Activated CD4-positive, alpha-beta T cell treated with anti-CD3 and anti-CD28 coated beads, Interleukin-2, amount 10 ng/mL, durations not matched to agents 7 days and 5 days (primary cell): ENCODE data around the gene LRRC18. TPM values are rescaled to one million over a fixed set of nuclear protein-coding genes. Genes with fewer than 3 reads are reported as not detected.

ENCODE experiments used
- CTCF ChIA-PET: fragments of 350-600 bp; sonication (Branson Sonifier 250); formaldehyde crosslinking; loops from one replicate; lab custom pipeline; 2021; ENCODE audit warnings: antibody characterized with exemption; lab: Charles Lee
- POLR2A ChIA-PET: fragments of 350-600 bp; sonication (Branson Sonifier 250); formaldehyde crosslinking; loops from one replicate; lab custom pipeline; 2021; ENCODE audit warnings: antibody characterized with exemption; lab: Charles Lee
- DNase-seq: peaks from one replicate; pipeline ENCODE4 v3.0.0-alpha.2; 2020
- H3K27ac Mint-ChIP-seq: one replicate; pipeline ENCODE4 v1.8.0; 2021; ENCODE audit warnings: mild to moderate bottlenecking, moderate library complexity, mixed read lengths
- H3K27me3 Mint-ChIP-seq: one replicate; pipeline ENCODE4 v1.8.0; 2021; ENCODE audit warnings: mixed read lengths
- H3K36me3 Mint-ChIP-seq: one replicate; pipeline ENCODE4 v1.8.0; 2021; ENCODE audit warnings: low read depth, mixed read lengths
- H3K4me1 Mint-ChIP-seq: one replicate; pipeline ENCODE4 v1.8.0; 2021; ENCODE audit warnings: mixed read lengths
- H3K4me3 Mint-ChIP-seq: one replicate; pipeline ENCODE4 v1.8.0; 2021; ENCODE audit warnings: mild to moderate bottlenecking, moderate library complexity, mixed read lengths
- H3K9me3 Mint-ChIP-seq: one replicate; pipeline ENCODE4 v1.8.0; 2021; ENCODE audit warnings: mixed read lengths
- total RNA-seq, 2 experiments: library from RNA; stranded (reverse); gene quantifications; one replicate each; pipeline ENCODE4 v1.2.3, GENCODE V29; 2021

Gene LRRC18
- total RNA-seq, 2 experiments from 2014 or later, result not detected

DNA sequence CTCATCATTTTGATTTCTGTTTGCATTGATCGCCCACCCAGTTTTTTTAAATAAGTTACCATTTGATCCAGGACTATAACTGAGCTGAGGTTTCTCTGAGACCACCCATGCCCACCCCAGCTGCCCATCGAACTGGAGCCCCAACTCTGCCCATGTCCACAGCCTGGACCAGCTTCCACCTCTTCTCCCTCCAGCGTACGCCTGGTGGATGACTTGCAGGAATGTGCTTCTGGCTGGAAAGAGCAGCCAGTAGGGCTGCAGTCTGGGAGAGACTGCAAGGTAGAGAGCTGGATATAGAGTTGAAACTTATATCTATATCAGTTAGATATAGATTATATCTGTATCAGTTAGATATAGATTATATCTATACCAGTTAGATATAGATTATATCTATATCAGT, 25.8 kb upstream of the LRRC18 start:
- CTCF ChIA-PET, result no interaction called here
- Mint-ChIP-seq H3K27me3 (peaks cover 4% of the 10 kb centered on the region), H3K4me3 (no peak overlapping the region), H3K4me1 (no peaks in the 10 kb centered on the region), H3K9me3 (no peaks in the 10 kb centered on the region), H3K27ac (no peak overlapping the region), H3K36me3 (no peaks in the 10 kb centered on the region)
- DNase-seq, result no peak
- POLR2A ChIA-PET, result no interaction called here

DNA sequence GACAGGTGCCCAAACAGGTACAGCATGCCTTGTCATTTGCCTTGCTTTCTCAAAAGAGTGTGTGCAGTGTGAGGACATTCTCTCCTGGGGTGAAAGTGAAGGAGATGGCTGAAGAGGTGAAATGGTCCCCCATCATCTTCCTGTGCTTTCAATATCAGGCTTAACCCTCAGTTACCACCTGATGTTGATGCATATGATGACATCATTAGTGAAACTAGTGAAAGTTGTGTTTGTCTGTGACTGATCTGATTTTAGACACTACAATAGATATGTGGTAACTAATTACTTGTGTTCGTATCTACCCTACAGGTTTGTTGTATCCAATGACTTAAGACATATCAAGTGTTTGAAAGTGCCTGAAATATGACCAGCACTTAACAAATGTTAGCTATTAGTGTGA, 24.4 kb upstream of the LRRC18 start:
- Mint-ChIP-seq H3K4me3 (no peak overlapping the region), H3K27me3 (peaks cover 4% of the 10 kb centered on the region), H3K4me1 (no peaks in the 10 kb centered on the region), H3K27ac (no peak overlapping the region), H3K36me3 (no peaks in the 10 kb centered on the region), H3K9me3 (no peaks in the 10 kb centered on the region)
- POLR2A ChIA-PET, result no interaction called here
- CTCF ChIA-PET, result no interaction called here
- DNase-seq, result no peak

DNA sequence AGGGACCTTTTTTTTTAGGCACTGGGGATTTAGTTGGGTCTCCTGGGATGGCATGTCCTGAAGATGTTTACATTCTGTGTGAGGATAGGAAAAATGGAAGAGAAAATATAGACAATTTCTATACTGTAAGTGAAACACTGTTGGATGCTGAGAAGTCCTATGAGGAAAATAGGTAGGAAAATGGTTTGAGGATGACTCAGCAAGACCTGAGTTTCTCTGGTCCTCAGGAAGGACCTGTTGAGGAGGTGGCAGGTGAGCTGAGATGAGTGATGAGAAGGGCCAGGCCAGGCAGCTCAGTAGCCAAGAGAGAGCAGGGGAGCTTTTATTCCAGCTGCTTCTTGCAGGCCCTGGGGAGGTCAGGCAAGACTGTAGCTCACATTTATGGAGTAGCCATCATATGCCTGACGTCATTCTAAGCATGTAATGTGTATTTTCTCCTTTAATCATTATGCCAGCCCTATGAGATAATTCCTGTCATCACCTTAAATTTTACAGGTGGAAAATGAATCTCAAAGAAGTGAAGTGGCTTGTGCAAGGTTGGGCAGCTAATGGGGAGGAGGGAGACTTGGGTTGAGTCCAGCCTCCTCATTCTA, 19.1 kb upstream of the LRRC18 start:
- Mint-ChIP-seq H3K4me3 (no peak overlapping the region), H3K9me3 (no peaks in the 10 kb centered on the region), H3K4me1 (no peaks in the 10 kb centered on the region), H3K36me3 (no peaks in the 10 kb centered on the region), H3K27ac (no peak overlapping the region), H3K27me3 (peaks cover 4% of the 10 kb centered on the region)
- DNase-seq, result no peak
- POLR2A ChIA-PET, result no interaction called here
- CTCF ChIA-PET, result interaction anchor here (0.6 kb wide), 1 partner anchor 301 kb away, joined by 3 read pairs; no protein-coding TSS in a partner anchor

DNA sequence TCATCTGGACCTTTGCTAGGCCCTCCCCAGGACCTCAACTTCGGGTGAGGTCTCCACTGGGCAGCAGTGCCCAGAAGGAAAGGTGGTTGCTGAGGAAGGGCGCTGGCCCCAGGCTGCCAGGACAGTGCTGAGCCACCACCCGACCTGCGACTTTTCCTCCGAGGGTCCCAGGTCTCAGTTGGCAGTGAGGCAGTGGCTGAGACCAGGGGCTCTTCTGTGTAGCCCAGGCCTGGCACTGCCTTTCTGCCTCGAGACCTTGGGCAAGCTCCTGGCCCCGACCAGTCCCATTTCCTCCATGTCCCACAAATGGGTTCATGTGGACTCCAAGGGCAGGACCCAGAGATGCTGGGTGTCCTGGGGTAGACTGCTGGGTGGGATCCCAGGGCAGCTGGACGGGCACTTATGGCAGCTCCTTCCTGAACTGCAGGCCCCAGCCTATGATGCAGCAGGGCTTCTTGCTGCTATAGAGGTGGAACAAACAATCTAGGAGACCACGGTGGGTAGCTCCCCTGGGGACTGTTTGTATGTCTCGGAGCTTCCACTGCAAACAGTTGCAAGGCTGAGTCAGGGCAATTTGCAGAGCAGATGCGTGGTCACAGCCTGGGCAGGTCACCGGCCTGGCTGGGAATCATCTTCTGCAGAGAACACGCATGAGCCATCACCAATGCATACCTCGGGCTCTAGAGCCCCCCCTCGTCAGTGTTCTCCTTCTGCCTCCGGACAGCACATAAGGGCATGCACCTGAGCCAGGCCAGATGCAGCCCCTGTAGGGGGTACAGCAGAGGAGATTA, 17.9 kb upstream of the LRRC18 start:
- Mint-ChIP-seq H3K27me3 (peaks cover 4% of the 10 kb centered on the region), H3K36me3 (no peaks in the 10 kb centered on the region), H3K4me3 (no peak overlapping the region), H3K9me3 (no peaks in the 10 kb centered on the region), H3K4me1 (no peaks in the 10 kb centered on the region), H3K27ac (no peak overlapping the region)
- POLR2A ChIA-PET, result no interaction called here
- CTCF ChIA-PET, result no interaction called here
- DNase-seq, result no peak

DNA sequence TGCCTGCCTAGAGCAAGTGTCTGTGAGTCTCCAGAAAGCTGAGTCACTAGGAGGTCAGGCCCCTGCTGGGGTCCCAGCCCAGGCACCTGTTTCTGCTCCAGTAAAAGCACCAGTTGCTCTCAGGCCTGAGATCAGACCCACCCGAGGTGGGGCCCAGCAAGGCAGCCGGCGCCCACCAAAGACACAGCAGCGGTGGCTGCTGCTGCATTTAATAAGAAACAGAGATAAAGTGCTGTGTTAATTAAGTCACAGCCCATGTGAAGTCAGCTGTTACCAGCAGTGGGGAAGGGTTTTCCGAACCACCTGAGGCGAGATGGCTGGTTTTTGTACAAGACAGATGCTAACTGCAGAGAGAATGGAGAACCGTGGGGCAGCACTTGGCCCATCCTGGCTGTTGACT, 12.1 kb upstream of the LRRC18 start:
- no peaks in the 10 kb centered on the region for H3K27me3 Mint-ChIP-seq
- ChIA-PET CTCF (interaction anchor here (1.1 kb wide), 1 partner anchor 13 kb away, joined by 4 read pairs; no protein-coding TSS in a partner anchor), POLR2A (no interaction called here)
- H3K4me1 Mint-ChIP-seq, result no peaks in the 10 kb centered on the region
- H3K27ac Mint-ChIP-seq, result no peak overlapping the region
- no peak for DNase-seq
- H3K36me3 Mint-ChIP-seq, result no peaks in the 10 kb centered on the region
- no peaks in the 10 kb centered on the region for H3K9me3 Mint-ChIP-seq
- H3K4me3 Mint-ChIP-seq, result no peak overlapping the region

DNA sequence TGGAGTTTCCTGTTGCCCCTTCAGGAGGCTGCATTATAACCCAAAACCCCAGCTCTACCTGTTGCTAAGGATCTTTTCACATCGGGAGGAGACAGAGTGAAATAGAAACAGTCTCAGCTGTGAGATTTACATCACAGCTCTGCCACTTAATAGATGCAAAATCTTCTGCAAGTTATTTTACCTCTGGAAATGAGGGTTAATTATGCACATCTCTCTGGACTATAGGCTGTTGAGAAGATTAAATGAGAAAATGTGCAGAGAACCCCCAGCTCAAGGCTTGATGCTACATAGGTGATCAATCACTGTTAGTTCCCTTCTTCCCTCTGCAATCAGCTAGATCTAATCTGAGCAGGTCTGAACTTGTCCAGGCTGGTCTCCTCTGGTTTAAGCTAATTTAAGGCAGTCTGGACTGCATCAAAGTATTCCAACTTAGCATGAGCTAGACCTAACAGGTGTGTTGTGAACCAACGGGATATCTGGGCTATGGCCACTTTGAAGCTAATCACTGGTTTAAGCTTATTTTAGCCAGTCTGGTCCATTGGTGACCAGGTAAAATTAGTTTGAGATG, 8.9 kb upstream of the LRRC18 start:
- DNase-seq, result no peak
- ChIA-PET POLR2A (no interaction called here), CTCF (no interaction called here)
- no peaks in the 10 kb centered on the region for H3K27me3 Mint-ChIP-seq
- H3K36me3 Mint-ChIP-seq, result no peaks in the 10 kb centered on the region
- H3K27ac Mint-ChIP-seq, result no peak overlapping the region
- no peak overlapping the region for H3K4me3 Mint-ChIP-seq
- no peaks in the 10 kb centered on the region for H3K4me1 Mint-ChIP-seq
- H3K9me3 Mint-ChIP-seq, result no peaks in the 10 kb centered on the region

DNA sequence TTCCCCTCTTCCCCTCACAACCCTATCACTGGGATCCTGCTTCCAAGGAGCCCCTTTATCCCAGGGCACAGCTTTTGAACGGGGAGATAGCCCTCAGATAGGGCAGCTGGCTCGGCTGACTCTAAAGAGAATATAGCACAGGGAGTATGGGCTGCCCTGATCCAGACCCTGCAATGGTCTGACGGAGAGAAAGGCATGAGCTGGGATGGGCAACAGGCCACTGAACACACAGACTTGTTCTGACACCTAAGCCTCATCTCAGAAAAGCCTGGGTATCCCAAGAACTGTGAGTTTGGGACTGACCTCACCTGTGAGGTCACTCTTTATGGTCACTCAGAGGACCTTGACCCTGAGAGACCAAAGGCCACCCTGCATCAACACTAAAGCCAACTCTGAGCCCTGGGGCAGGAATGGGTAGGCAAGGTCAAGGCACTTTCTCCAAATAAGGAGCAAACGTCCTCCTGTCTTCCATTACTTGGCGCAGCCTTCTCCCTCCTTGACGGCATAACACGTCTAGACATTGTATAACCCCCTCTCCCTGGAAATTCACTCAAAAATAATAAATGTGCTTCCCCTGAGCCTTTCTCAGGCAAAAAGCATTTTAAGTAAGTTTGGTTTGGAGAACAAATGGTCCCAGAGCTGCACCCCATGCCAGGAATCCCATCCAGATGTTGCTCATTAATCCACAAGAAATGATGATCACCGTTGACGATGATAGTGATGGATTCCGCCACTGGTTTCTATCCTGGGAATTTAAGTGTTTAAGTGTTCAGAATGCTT, 8.2 kb upstream of the LRRC18 start:
- H3K27ac Mint-ChIP-seq, result no peak overlapping the region
- ChIA-PET POLR2A (no interaction called here), CTCF (no interaction called here)
- no peak overlapping the region for H3K4me3 Mint-ChIP-seq
- no peaks in the 10 kb centered on the region for H3K4me1 Mint-ChIP-seq
- DNase-seq, result no peak
- no peaks in the 10 kb centered on the region for H3K9me3 Mint-ChIP-seq
- no peaks in the 10 kb centered on the region for H3K36me3 Mint-ChIP-seq
- H3K27me3 Mint-ChIP-seq, result no peaks in the 10 kb centered on the region

DNA sequence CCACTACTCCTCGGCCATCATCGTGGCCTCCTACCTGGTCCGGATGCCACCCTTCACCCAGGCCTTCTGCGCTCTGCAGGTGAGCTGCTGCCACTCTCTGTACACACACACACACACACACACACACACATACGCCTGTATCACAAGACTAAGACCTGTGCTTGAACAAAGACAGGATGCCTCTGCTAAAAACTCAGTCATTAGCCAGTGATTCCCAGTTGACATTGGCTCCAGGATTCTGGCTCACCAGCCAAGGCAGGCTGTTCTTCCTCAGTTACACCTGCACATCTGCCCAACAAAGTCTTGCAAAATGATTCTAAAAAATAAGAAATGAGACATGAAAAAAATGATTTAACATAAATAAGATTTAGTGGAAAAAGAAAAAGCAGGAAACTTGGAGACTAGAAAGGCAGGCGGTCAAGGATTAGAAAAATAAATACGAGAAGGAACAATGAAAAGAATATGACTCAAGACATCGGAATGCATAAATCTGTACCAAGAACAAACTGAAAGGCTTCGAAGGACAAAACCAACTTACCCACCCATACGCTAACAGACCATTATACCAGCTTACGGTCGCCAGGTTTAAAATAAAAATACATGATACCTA, 7.4 kb upstream of the LRRC18 start:
- no peaks in the 10 kb centered on the region for H3K36me3 Mint-ChIP-seq
- H3K4me3 Mint-ChIP-seq, result no peak overlapping the region
- H3K9me3 Mint-ChIP-seq, result no peaks in the 10 kb centered on the region
- CTCF ChIA-PET, result no interaction called here
- no peaks in the 10 kb centered on the region for H3K27me3 Mint-ChIP-seq
- POLR2A ChIA-PET, result no interaction called here
- H3K27ac Mint-ChIP-seq, result no peak overlapping the region
- DNase-seq, result no peak
- no peaks in the 10 kb centered on the region for H3K4me1 Mint-ChIP-seq

DNA sequence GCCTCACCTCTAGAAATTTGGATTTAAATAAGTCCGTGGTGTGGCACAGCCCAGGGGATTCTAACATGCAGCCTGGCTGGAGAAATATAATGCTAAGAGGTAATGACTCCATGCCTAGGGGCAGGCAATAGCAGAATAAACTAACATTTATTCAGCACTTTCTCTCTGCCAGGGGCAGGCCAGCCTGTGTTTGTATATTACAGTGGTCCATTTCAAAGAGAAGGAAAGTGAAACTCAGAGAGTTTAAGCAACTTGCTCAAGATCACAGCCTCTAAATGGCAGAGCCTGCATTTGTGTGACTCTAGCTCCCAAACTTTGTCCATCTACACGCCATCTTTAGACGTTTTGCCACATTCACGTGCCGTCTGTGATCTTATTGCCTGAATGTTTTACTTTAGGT, 6.7 kb upstream of the LRRC18 start:
- Mint-ChIP-seq H3K9me3 (no peaks in the 10 kb centered on the region), H3K27ac (no peak overlapping the region), H3K27me3 (no peaks in the 10 kb centered on the region), H3K4me1 (no peaks in the 10 kb centered on the region), H3K36me3 (no peaks in the 10 kb centered on the region), H3K4me3 (no peak overlapping the region)
- no peak for DNase-seq
- ChIA-PET POLR2A (no interaction called here), CTCF (no interaction called here)

DNA sequence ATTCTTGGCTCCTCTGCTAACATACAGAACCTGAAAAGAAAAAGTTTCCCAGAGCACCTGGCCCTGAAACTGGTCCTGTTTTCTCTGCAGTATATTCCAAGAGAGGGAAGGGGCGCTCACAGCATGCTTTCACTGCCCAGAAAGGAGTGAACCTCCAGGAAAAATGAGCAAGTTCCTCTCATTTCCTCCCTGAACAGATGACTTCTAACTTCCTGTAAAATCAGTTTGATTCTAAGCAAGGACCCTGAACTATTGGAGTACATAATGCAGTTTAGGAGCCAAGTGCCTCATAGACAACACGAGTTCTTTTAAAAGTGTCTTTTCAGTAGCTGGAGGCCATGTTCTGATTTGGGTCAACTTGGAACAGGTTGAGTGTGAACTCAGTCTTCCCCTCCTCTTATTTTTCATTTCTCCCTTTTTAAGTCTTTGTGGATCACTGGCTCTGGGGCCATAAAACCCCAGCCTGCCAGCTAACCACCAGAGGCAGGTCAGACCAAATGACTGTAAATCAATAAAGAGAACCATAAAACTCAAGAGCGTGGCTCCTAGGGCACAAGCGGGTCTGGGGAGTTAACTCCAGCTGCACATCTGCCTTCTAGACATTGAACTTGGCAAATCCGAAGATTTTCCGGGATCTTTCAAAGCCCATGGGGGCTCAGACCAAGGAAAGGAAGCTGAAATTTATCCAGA, 5.9 kb upstream of the LRRC18 start:
- no peak overlapping the region for H3K4me3 Mint-ChIP-seq
- H3K4me1 Mint-ChIP-seq, result no peaks in the 10 kb centered on the region
- DNase-seq, result no peak
- ChIA-PET CTCF (no interaction called here), POLR2A (no interaction called here)
- no peaks in the 10 kb centered on the region for H3K9me3 Mint-ChIP-seq
- no peak overlapping the region for H3K27ac Mint-ChIP-seq
- no peaks in the 10 kb centered on the region for H3K36me3 Mint-ChIP-seq
- H3K27me3 Mint-ChIP-seq, result no peaks in the 10 kb centered on the region

DNA sequence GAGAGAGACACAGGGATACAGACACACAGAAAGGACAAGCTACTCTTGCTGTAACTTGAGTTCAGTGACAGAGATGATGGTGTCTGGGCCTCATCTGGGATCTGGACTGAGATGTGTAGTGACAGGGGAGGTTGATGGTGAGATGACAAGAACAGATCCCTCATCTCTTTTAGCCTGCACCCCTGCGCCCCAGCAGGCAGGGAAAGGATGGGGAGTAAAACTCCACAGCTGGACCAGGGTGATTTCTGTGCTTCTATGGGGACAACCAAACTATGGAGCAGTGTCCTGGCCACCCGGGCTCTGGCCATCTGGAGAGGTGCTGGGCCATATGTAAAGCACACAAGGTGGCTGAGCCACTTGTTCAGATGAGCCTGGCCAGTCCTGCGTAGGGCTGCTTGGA, 4.5 kb upstream of the LRRC18 start:
- DNase-seq, result no peak
- Mint-ChIP-seq H3K27me3 (no peaks in the 10 kb centered on the region), H3K36me3 (no peaks in the 10 kb centered on the region), H3K4me1 (no peaks in the 10 kb centered on the region), H3K27ac (no peak overlapping the region), H3K9me3 (no peaks in the 10 kb centered on the region), H3K4me3 (no peak overlapping the region)
- CTCF ChIA-PET, result interaction anchor here (0.6 kb wide), 1 partner anchor 25 kb away, joined by 3 read pairs; no protein-coding TSS in a partner anchor
- POLR2A ChIA-PET, result no interaction called here

DNA sequence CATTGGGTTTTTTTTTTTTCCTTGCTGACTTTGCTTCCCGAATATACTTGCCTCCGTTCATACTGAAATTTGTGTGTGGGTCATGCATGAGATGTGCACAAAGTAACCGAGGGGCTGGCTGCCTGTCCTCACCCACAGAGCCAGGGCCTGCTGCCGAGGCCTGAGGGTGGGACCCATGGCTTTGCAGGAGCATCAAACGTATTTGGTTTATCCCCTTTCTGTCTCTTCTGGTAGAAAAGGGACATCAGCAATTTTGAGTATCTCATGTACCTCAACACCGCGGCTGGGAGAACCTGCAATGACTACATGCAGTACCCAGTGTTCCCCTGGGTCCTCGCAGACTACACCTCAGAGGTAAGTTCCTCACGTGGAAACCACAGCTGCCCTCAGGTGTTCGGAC, 3.5 kb upstream of the LRRC18 start:
- POLR2A ChIA-PET, result no interaction called here
- Mint-ChIP-seq H3K4me1 (no peaks in the 10 kb centered on the region), H3K27me3 (no peaks in the 10 kb centered on the region), H3K4me3 (no peak overlapping the region), H3K9me3 (no peaks in the 10 kb centered on the region), H3K36me3 (no peaks in the 10 kb centered on the region), H3K27ac (no peak overlapping the region)
- CTCF ChIA-PET, result interaction anchor here (0.6 kb wide), 2 partner anchors 64 to 1438 kb away, joined by 3 read pairs; no protein-coding TSS in a partner anchor
- DNase-seq, result no peak
